OCI-LY1 (cell line): ENCODE data around the gene TRPM4.
"Not testable (repeated sequence)": the region's sequence is repeated elsewhere in the genome, so short reads cannot be mapped to it uniquely, and the experiment has no call there.

ENCODE experiments used
- H2AFZ ChIP-seq: fragments of 200-600 bp; sonication (generic), shearing (Covaris generic); 2 replicates; pipeline ENCODE4 v1.6.0; 2014; ENCODE audit warnings: antibody characterized with exemption, mild to moderate bottlenecking, low read length
- H3F3A ChIP-seq: fragments of 200-600 bp; sonication (generic), shearing (Covaris generic); 2 replicates; pipeline ENCODE4 v1.6.0; 2014; ENCODE audit warnings: mild to moderate bottlenecking, antibody characterized with exemption, low read length, moderate library complexity; ENCODE audit not compliant: insufficient read depth
- H3K27ac ChIP-seq: fragments of 200-600 bp; sonication (generic); 2 replicates; pipeline ENCODE4 v1.5.1; 2014; ENCODE audit warnings: low read length, mixed run types, mild to moderate bottlenecking, low read depth; ENCODE audit not compliant: poor library complexity, severe bottlenecking
- H3K27me3 ChIP-seq: fragments of 200-600 bp; sonication (generic); 2 replicates; pipeline ENCODE4 v1.6.0; 2014; ENCODE audit warnings: antibody characterized with exemption, mild to moderate bottlenecking, low read length, moderate library complexity; ENCODE audit not compliant: insufficient read depth
- H3K36me3 ChIP-seq: fragments of 200-600 bp; sonication (generic); 2 replicates; pipeline ENCODE4 v1.6.1; 2014; ENCODE audit warnings: mild to moderate bottlenecking, antibody characterized with exemption, low read length, moderate library complexity, mixed read lengths; ENCODE audit not compliant: insufficient read depth
- H3K4me1 ChIP-seq: fragments of 200-600 bp; sonication (generic); 2 replicates; pipeline ENCODE4 v1.5.1; 2014; ENCODE audit warnings: mild to moderate bottlenecking, low read length, moderate library complexity; ENCODE audit not compliant: insufficient read depth, severe bottlenecking
- H3K4me2 ChIP-seq: fragments of 200-600 bp; sonication (generic), shearing (Covaris generic); 2 replicates; pipeline ENCODE4 v1.6.1; 2014; ENCODE audit warnings: low read length
- H3K4me3 ChIP-seq: fragments of 200-600 bp; sonication (generic); 2 replicates; pipeline ENCODE4 v1.5.1; 2014; ENCODE audit warnings: low read length, low read depth, mild to moderate bottlenecking, mixed read lengths; ENCODE audit not compliant: poor library complexity, severe bottlenecking
- H3K79me2 ChIP-seq: fragments of 200-600 bp; shearing (Covaris generic); 2 replicates; pipeline ENCODE4 v1.6.1; 2016; ENCODE audit warnings: mixed run types, low read length, mixed read lengths; ENCODE audit not compliant: insufficient read depth
- H3K9ac ChIP-seq: fragments of 200-600 bp; sonication (generic), shearing (Covaris generic); 2 replicates; pipeline ENCODE4 v1.6.1; 2014; ENCODE audit warnings: mild to moderate bottlenecking, low read length, mixed read lengths
- H3K9me2 ChIP-seq: fragments of 200-600 bp; sonication (generic), shearing (Covaris generic); 2 replicates; pipeline ENCODE4 v1.6.1; 2014; ENCODE audit warnings: low read depth, mild to moderate bottlenecking, low read length, mixed read lengths
- H3K9me3 ChIP-seq: fragments of 200-600 bp; shearing (Covaris generic); 2 replicates; pipeline ENCODE4 v1.6.1; 2014; ENCODE audit warnings: low read length, mixed read lengths
- H4K20me1 ChIP-seq: fragments of 200-600 bp; sonication (generic), shearing (Covaris generic); 2 replicates; pipeline ENCODE4 v1.6.0; 2016; ENCODE audit warnings: mild to moderate bottlenecking, low read length; ENCODE audit not compliant: insufficient read depth
- EZH2 ChIP-seq: fragments of 200-600 bp; sonication (generic), shearing (Covaris generic); IDR thresholded peaks from 2 replicates; pipeline ENCODE4 v1.8.0; 2017; ENCODE audit warnings: borderline replicate concordance, mixed run types, mild to moderate bottlenecking, antibody characterized with exemption, low read length, moderate library complexity, mixed read lengths
- TF ChIP-seq, protein P1 (sequence below): fragments of 200-600 bp; sonication (generic), shearing (Covaris generic); IDR thresholded peaks from 2 replicates; pipeline ENCODE4 v1.5.1; 2017; ENCODE audit warnings: mild to moderate bottlenecking, antibody characterized with exemption, low read length, moderate library complexity, mixed read lengths

TRPM4 gene

DNA sequence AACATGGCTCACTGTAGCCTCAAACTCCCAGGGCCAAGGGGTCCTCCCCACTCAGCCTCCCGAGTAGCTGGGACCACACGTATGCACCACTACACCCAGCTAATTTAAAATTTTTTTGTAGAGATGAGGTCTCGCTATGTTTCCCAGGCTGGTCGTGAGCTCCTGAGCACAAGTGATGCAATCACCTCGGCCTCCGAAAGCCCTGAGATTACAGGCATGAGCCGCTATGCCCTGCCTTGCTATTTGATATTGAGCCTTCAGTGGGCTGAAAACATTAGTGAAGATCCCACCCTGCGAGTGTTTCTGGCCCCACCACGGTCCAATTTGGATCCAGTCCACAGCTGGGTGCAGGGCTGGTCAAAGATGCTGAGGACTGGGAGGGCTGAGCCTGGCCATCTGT is 65.9 kb downstream of the TRPM4 start:
- H3K4me3 ChIP-seq, result no peak overlapping the region
- H3K27me3 ChIP-seq, result no peaks in the 10 kb centered on the region
- no peaks in the 10 kb centered on the region for H3F3A ChIP-seq
- H3K36me3 ChIP-seq, result no peaks in the 10 kb centered on the region
- H3K9me3 ChIP-seq, result no peaks in the 10 kb centered on the region
- H3K9ac ChIP-seq, result no peak overlapping the region
- H4K20me1 ChIP-seq, result no peaks in the 10 kb centered on the region
- no peaks in the 10 kb centered on the region for H3K9me2 ChIP-seq
- H3K27ac ChIP-seq, result no peak overlapping the region
- no peak overlapping the region for H3K4me2 ChIP-seq
- H3K4me1 ChIP-seq, result no peaks in the 10 kb centered on the region
- no peak overlapping the region for H2AFZ ChIP-seq
- H3K79me2 ChIP-seq, result no peaks in the 10 kb centered on the region
- TF ChIP-seq, protein P1, sequence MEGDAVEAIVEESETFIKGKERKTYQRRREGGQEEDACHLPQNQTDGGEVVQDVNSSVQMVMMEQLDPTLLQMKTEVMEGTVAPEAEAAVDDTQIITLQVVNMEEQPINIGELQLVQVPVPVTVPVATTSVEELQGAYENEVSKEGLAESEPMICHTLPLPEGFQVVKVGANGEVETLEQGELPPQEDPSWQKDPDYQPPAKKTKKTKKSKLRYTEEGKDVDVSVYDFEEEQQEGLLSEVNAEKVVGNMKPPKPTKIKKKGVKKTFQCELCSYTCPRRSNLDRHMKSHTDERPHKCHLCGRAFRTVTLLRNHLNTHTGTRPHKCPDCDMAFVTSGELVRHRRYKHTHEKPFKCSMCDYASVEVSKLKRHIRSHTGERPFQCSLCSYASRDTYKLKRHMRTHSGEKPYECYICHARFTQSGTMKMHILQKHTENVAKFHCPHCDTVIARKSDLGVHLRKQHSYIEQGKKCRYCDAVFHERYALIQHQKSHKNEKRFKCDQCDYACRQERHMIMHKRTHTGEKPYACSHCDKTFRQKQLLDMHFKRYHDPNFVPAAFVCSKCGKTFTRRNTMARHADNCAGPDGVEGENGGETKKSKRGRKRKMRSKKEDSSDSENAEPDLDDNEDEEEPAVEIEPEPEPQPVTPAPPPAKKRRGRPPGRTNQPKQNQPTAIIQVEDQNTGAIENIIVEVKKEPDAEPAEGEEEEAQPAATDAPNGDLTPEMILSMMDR, result no peak
- no peak for TF ChIP-seq EZH2

DNA sequence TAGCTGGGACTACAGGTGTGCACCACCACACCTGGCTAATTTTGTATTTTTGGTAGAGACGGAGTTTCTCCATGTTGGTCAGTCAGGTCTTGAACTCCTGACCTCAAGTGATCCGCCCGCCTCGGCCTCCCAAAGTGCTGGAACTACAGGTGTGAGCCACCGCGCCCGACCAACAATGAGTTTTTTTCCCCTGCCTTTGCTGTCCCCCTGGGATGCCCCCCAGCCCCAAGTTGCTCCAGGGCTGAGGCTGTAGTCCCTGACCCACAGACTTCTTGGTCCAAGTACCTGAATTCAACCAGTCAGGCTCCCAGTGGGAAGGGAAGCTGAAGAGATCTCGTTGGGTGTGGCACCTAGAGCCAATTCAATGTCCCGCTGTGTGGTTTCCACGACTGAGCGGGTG is 66.8 kb downstream of the TRPM4 start:
- not testable (repeated sequence) for H3F3A ChIP-seq, H3K9ac ChIP-seq, H4K20me1 ChIP-seq, H3K79me2 ChIP-seq, H3K4me1 ChIP-seq, H3K27me3 ChIP-seq, H3K27ac ChIP-seq, H3K36me3 ChIP-seq, H2AFZ ChIP-seq, H3K9me2 ChIP-seq, H3K4me3 ChIP-seq, H3K4me2 ChIP-seq, H3K9me3 ChIP-seq

DNA sequence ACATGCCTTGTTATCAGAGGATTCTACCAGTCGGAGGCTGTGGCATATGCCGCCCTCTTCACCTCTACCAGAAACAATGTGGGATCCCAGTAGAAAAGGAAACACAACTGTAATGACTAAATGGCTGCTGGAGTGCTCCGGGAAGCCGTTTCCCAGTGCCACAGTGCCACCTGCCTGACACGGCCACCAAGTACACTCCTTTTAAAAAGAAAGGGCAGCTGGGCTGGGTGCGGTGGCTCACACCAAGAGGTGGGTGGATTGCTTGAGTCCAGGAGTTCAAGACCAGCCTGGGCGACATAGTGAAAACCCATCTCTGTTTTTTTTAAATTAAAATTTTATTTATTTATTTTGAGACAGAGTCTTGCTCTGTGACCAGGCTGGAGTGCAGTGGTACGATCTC is 67.3 kb downstream of the TRPM4 start:
- no peaks in the 10 kb centered on the region for H3K9me2 ChIP-seq
- H3K4me3 ChIP-seq, result no peak overlapping the region
- no peaks in the 10 kb centered on the region for H3K79me2 ChIP-seq
- no peak for TF ChIP-seq EZH2
- TF ChIP-seq, protein P1, result peak; percentile 77
- no peaks in the 10 kb centered on the region for H3K9me3 ChIP-seq
- H3K4me2 ChIP-seq, result no peak overlapping the region
- H3K27me3 ChIP-seq, result no peaks in the 10 kb centered on the region
- H3K9ac ChIP-seq, result no peak overlapping the region
- H2AFZ ChIP-seq, result no peak overlapping the region
- no peaks in the 10 kb centered on the region for H3K4me1 ChIP-seq
- H3K27ac ChIP-seq, result no peak overlapping the region
- no peaks in the 10 kb centered on the region for H3K36me3 ChIP-seq
- H3F3A ChIP-seq, result no peaks in the 10 kb centered on the region
- no peaks in the 10 kb centered on the region for H4K20me1 ChIP-seq

DNA sequence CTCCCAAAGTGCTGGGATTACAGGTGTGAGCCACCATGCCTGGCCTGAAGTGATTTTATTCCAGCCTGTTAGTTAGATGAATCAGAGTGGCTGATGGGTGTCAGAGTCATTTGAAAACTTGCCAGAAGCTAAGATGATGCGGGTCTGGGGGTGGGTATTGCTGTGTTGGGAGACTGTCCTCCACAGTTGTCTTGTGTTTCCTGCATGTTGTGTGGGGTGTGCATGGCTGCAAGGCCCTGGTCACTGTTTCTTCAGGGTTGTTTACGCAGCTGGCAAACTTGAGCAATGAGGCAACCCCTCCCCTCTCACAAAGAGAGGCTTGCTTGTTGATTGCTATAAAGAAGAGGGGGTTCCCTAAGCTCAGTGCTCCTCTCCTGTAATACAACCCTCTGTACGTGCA is 71.8 kb downstream of the TRPM4 start:
- Histone ChIP-seq H3K9ac (no peak overlapping the region), H2AFZ (no peak overlapping the region), H4K20me1 (no peaks in the 10 kb centered on the region), H3K79me2 (no peaks in the 10 kb centered on the region), H3K9me2 (no peaks in the 10 kb centered on the region), H3K27me3 (no peaks in the 10 kb centered on the region; the same call in 1 of the 2 replicates), H3K4me2 (no peak overlapping the region), H3K36me3 (no peaks in the 10 kb centered on the region), H3K9me3 (no peaks in the 10 kb centered on the region), H3K4me3 (no peak overlapping the region), H3K4me1 (no peaks in the 10 kb centered on the region), H3K27ac (no peak overlapping the region), H3F3A (no peaks in the 10 kb centered on the region)
- TF ChIP-seq EZH2, result no peak
- TF ChIP-seq, protein P1, result no peak
